GM18499 (cell line): ENCODE data around the gene KDM5D.

Source experiments
- ATAC-seq: cut with Tn5 transposase; IDR thresholded peaks from one replicate; pipeline ENCODE4 v1.9.1; 2021; ENCODE audit warnings: moderate number of reproducible peaks; ENCODE audit not compliant: insufficient read depth, unreplicated experiment

Gene KDM5D

GRCh38 chrY:19744381-19745378 lies at the start of gene KDM5D:
Gene KDM5D, minus strand, starts transcription at chrY:19744726. Its CDS starts 192 bp downstream, at chrY:19744534.
- ATAC-seq: no peak

DNA sequence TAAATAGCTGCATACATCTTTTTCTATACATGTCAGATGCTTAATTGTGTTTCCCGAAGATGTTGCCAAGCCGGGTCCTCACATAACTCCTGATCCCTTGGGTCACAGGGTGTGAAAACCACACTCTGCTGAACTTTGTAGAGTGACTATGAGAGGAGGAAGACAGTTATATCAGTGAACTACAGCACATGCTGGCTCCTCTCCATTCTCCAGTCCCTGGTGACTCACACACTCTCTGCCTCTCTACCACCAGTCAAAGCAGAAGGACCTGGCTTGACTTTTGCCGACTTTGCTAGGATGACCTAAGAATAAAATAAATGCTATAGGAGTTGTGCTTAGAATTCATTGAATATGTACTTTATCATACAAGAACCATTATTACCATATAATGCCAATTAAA lies 23.8 kb upstream of the KDM5D start:
- ATAC-seq: no peak

- no peak for ATAC-seq
Observed at GRCh38 chrY:19743331-19743730, 1.2 kb downstream of the KDM5D start.

DNA sequence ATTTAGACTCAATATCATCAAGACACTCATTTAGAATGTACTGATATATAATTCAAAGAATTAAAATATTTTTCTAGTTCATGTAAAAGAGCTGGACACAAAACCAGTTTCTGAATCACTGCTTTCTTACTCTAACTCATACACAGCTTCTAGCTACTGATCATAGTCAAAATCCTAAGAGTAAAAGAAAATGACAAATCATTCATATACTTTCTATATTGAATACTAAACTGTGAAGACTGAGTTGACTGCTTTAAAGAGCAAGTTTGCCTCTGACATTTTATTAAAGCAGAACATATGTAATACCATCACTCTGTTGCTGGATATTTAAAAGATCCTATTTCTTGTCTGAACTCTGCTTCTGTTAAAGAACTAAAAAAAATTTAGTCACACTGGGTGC lies 2.4 kb downstream of the KDM5D start:
- ATAC-seq: no peak

DNA sequence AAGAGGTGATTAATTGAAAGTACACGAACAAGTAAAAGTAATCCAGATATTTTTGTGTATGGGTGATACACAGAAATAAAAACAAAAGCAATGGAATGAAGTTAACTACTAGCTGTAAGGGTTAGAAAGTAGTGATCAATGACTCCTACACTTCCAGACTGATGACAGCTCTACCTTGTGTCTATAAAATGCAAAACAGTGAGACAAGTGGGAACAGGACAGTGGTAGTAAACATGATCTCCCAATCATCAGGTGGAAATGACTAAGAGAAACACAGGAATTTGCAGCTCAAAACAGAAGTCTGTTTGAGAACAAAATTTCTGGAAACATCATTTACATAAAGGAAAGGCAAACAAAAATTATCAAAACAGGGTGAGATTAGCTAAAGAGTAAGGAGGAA lies 10.1 kb downstream of the KDM5D start:
- ATAC-seq: no peak

GRCh38 chrY:19717950-19718349 lies 26.6 kb downstream of the KDM5D start:
- ATAC-seq: no peak

GRCh38 chrY:19717146-19717545 lies 27.4 kb downstream of the KDM5D start:
- no peak for ATAC-seq

- no peak for ATAC-seq
Observed at GRCh38 chrY:19715226-19715625, 29.3 kb downstream of the KDM5D start.

DNA sequence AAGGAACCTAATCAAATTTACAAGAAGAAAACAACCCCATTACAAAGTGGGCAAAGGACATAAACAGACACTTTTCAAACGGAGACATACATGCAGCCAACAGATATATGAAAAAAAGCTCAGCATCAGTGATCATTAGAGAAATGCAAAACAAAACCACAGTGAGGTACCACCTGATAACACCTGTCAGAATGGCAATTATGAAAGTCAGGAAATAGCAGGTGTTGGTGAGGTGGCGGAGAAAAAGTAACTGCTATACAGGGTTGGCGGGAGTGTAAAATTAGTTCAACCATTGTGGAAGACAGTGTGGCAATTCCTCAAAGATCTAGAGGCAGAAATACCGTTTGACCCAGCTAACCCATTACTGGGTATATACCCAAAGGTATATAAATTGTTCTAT lies 31.1 kb downstream of the KDM5D start:
- no peak for ATAC-seq

GRCh38 chrY:19706273-19706672 lies 38.3 kb downstream of the KDM5D start:
- ATAC-seq: no peak

DNA sequence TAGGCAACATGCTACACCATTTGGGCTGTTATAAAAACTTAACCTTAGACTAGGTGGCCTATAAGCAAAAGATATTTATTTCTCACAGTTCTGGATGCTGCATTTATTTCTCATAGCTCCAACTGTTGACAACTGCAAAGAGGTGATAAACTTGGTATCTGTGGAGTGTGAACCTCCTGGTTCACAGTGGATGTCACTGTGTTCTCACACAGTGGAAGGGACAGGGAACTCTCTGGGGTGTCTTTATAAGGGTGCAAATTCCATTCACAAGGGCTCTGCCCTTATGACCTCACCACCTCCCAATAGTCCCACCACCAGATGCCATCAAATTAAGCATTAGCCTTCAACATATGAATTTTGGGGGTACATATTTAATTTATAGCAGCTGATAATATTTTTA lies 46.0 kb downstream of the KDM5D start:
- no peak for ATAC-seq

GRCh38 chrY:19680821-19681220 lies 63.7 kb downstream of the KDM5D start:
- no peak for ATAC-seq
